ENCODE measurements around the gene MTHFD1L. TPM values are rescaled to one million over a fixed set of nuclear protein-coding genes. Genes with fewer than 3 reads are reported as not detected.

MTHFD1L gene
- total and polyA plus RNA-seq, 9 of the 15 experiments (the other 6 are each of a cell fraction or from before 2014, with no cell fraction given): 20.9 to 128 (median 61.0) TPM

GRCh38 chr6:151109869-151110575 is 244.5 kb downstream of the MTHFD1L start:
- Histone ChIP-seq H3K9me3 (replicated peaks; ENCODE audit: control insufficient read depth, insufficient read depth, low read depth, low read length) (no peaks in the 10 kb centered on the region), H3K36me3 (ENCODE audit: control insufficient read depth, insufficient read depth, low read length) (no peaks in the 10 kb centered on the region), H3K79me2 (ENCODE audit: control insufficient read depth, insufficient read depth, low read length) (no peaks in the 10 kb centered on the region), H3K9ac (ENCODE audit: insufficient read depth in 1 of 2, low read depth in 2 of 2, low read length in 2 of 2) (no peak overlapping the region), H3K9me1 (ENCODE audit: control insufficient read depth, insufficient read depth, low read length) (no peaks in the 10 kb centered on the region), H3K4me3 (no peak overlapping the region), H3K4me2 (ENCODE audit: insufficient read depth, low read length) (no peak overlapping the region), H3K4me1 (replicated peaks in 1 of 2; ENCODE audit: control insufficient read depth in 2 of 2, insufficient read depth in 2 of 2, low read length in 2 of 2) (no peaks in the 10 kb centered on the region; a peak in 1 of 5 replicates), H4K20me1 (replicated peaks; ENCODE audit: control insufficient read depth, insufficient read depth, low read length) (no peaks in the 10 kb centered on the region; the same call in 1 of the 2 replicates), H3K27ac (ENCODE audit: extremely low read depth, low read depth, low read length) (no peak overlapping the region), H3K27me3 (ENCODE audit: control insufficient read depth in 2 of 2, insufficient read depth in 2 of 2, low read length in 2 of 2) (peaks cover 32 to 71% of the 10 kb centered on the region in 2 experiments), H2AFZ (ENCODE audit: low read depth, low read length) (no peak overlapping the region)
- no peak for FAIRE-seq
- 21% methylated on average over 11 of the region's 11 CpGs for WGBS (ENCODE audit: insufficient coverage, low coverage, missing lambda C conversion rate)
- POLR2A ChIA-PET: interaction anchor here (1.1 kb wide), 1 partner anchor 11 kb away, joined by 3 read pairs; no protein-coding TSS in a partner anchor
- no peak for TF ChIP-seq RAD21 (CRISPR knock-in tag; conservative IDR thresholded peaks at IDR 0.05 in 1 of 2, IDR thresholded peaks at IDR 0.05 in 1 of 2)
- no peak for TF ChIP-seq SRF (CRISPR knock-in tag; IDR thresholded peaks at IDR 0.05)
- no peak for TF ChIP-seq ZNF146 (CRISPR knock-in tag; IDR thresholded peaks at IDR 0.05; ENCODE audit: unreplicated experiment)
- TF ChIP-seq, protein P1, sequence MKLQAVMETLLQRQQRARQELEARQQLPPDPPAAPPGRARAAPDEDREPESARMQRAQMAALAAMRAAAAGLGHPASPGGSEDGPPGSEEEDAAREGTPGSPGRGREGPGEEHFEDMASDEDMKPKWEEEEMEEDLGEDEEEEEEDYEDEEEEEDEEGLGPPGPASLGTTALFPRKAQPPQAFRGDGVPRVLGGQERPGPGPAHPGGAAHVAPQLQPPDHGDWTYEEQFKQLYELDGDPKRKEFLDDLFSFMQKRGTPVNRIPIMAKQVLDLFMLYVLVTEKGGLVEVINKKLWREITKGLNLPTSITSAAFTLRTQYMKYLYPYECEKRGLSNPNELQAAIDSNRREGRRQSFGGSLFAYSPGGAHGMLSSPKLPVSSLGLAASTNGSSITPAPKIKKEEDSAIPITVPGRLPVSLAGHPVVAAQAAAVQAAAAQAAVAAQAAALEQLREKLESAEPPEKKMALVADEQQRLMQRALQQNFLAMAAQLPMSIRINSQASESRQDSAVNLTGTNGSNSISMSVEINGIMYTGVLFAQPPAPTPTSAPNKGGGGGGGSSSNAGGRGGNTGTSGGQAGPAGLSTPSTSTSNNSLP (IDR thresholded peaks at IDR 0.05; ENCODE audit: borderline replicate concordance, low read depth, low read length): no peak
- no peak for TF ChIP-seq THRAP3 (IDR thresholded peaks at IDR 0.05; ENCODE audit: borderline replicate concordance)
- TF ChIP-seq TBP (optimal IDR thresholded peaks at IDR 0.05; ENCODE audit: low read depth, low read length): no peak
- no peak for TF ChIP-seq MCM3 (IDR thresholded peaks at IDR 0.05)
- TF ChIP-seq MAFK (IDR thresholded peaks at IDR 0.05; ENCODE audit: low read length): no peak
- no peak for TF ChIP-seq ZNF175 (CRISPR knock-in tag; IDR thresholded peaks at IDR 0.05; ENCODE audit: low read depth)
- no peak for TF ChIP-seq SMAD4 (CRISPR knock-in tag; conservative IDR thresholded peaks at IDR 0.05)
- TF ChIP-seq GATAD2B (IDR thresholded peaks at IDR 0.05; ENCODE audit: borderline replicate concordance): no peak
- TF ChIP-seq, protein P2, sequence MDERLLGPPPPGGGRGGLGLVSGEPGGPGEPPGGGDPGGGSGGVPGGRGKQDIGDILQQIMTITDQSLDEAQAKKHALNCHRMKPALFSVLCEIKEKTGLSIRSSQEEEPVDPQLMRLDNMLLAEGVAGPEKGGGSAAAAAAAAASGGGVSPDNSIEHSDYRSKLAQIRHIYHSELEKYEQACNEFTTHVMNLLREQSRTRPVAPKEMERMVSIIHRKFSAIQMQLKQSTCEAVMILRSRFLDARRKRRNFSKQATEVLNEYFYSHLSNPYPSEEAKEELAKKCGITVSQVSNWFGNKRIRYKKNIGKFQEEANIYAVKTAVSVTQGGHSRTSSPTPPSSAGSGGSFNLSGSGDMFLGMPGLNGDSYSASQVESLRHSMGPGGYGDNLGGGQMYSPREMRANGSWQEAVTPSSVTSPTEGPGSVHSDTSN (CRISPR knock-in tag; IDR thresholded peaks at IDR 0.05; ENCODE audit: low read depth): no peak
- TF ChIP-seq, protein P2 (tag; conservative IDR thresholded peaks at IDR 0.05; ENCODE audit: low read depth): no peak
- intact Hi-C loops (cut with micrococcal nuclease) (loop anchor here (10.0 kb wide), 1 partner anchor 215 kb away; no protein-coding TSS in a partner anchor), in situ Hi-C loops (cut with MboI) (no loop called here)
- DNase-seq (ENCODE audit: extremely low read depth in 1 of 4, low spot score in 3 of 4): no peak
- CTCF ChIA-PET (ENCODE audit: low intra/inter-chr PET ratio): no interaction called here
- no peak for ATAC-seq
- BruUV-seq (replicated peaks): no TSS peak

Data from K562 (cell line).